ENCODE measurements around the gene SLC15A3. TPM values are rescaled to one million over a fixed set of nuclear protein-coding genes. Genes with fewer than 3 reads are reported as not detected.

SLC15A3 gene
- total and polyA plus RNA-seq, 2 experiments from 2014 or later: 14.2 to 15.8 TPM

DNA sequence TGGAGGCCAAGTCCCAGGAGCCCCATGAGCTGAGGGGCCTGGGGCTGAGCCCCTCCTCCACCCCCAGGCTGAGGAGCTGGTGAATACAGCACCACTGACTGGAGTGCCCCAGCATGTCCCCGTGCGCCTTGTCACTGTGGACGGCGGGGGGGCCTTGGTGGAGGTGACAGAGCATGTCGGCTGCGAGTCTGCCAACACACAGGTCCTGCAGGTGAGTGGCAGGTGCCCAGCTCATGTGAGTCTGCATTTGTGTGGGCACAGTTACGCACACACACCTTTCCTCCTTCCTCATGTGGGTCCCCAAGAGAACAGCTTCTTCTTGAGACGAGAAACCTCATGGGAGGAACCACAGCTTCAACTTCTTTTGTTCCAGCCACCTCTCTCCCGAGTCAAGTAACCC is 20.1 kb downstream of the SLC15A3 start (continued):
- TF ChIP-seq, protein P1, sequence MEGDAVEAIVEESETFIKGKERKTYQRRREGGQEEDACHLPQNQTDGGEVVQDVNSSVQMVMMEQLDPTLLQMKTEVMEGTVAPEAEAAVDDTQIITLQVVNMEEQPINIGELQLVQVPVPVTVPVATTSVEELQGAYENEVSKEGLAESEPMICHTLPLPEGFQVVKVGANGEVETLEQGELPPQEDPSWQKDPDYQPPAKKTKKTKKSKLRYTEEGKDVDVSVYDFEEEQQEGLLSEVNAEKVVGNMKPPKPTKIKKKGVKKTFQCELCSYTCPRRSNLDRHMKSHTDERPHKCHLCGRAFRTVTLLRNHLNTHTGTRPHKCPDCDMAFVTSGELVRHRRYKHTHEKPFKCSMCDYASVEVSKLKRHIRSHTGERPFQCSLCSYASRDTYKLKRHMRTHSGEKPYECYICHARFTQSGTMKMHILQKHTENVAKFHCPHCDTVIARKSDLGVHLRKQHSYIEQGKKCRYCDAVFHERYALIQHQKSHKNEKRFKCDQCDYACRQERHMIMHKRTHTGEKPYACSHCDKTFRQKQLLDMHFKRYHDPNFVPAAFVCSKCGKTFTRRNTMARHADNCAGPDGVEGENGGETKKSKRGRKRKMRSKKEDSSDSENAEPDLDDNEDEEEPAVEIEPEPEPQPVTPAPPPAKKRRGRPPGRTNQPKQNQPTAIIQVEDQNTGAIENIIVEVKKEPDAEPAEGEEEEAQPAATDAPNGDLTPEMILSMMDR (conservative IDR thresholded peaks at IDR 0.05; ENCODE audit: low read depth in 2 of 2): no peak
- TF ChIP-seq STAT1 (IDR thresholded peaks at IDR 0.05; ENCODE audit: unreplicated experiment) (no peak), ZNF114 (CRISPR knock-in tag; IDR thresholded peaks at IDR 0.05) (no peak), EZH2phosphoT487 (IDR thresholded peaks at IDR 0.05; ENCODE audit: unreplicated experiment) (no peak)
- TF ChIP-seq, protein P2, sequence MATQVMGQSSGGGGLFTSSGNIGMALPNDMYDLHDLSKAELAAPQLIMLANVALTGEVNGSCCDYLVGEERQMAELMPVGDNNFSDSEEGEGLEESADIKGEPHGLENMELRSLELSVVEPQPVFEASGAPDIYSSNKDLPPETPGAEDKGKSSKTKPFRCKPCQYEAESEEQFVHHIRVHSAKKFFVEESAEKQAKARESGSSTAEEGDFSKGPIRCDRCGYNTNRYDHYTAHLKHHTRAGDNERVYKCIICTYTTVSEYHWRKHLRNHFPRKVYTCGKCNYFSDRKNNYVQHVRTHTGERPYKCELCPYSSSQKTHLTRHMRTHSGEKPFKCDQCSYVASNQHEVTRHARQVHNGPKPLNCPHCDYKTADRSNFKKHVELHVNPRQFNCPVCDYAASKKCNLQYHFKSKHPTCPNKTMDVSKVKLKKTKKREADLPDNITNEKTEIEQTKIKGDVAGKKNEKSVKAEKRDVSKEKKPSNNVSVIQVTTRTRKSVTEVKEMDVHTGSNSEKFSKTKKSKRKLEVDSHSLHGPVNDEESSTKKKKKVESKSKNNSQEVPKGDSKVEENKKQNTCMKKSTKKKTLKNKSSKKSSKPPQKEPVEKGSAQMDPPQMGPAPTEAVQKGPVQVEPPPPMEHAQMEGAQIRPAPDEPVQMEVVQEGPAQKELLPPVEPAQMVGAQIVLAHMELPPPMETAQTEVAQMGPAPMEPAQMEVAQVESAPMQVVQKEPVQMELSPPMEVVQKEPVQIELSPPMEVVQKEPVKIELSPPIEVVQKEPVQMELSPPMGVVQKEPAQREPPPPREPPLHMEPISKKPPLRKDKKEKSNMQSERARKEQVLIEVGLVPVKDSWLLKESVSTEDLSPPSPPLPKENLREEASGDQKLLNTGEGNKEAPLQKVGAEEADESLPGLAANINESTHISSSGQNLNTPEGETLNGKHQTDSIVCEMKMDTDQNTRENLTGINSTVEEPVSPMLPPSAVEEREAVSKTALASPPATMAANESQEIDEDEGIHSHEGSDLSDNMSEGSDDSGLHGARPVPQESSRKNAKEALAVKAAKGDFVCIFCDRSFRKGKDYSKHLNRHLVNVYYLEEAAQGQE (IDR thresholded peaks at IDR 0.05; ENCODE audit: unreplicated experiment): no peak

DNA sequence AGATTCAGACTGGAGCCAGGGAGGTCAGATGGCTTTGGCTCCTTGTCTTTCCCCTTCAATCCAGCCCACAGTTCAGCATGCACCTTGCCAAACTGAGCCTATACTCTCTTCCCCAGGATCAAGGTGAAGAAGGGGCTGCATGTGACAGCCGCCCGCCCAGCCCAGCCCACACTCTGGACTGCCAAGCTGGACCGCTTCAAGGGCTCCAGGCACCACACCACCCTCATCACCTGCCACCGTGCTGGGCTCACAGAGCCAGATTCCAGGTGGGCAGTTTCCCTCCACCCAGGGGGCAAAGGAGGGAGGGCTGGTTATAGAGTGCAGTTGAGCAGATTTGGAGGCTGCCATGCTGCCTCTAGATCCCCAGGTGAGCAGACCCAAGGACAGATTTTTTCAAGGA is 21.6 kb downstream of the SLC15A3 start:
- H3K4me1 ChIP-seq (ENCODE audit: insufficient read depth): peaks cover 6% of the 10 kb centered on the region
- Mint-ChIP-seq H3K27me3 (ENCODE audit: insufficient read depth, low read depth, poor library complexity) (peaks cover 2% of the 10 kb centered on the region), H3K9me3 (no peaks in the 10 kb centered on the region), H3K4me1 (peaks cover 21% of the 10 kb centered on the region), H3K4me3 (no peak overlapping the region), H3K27ac (no peak overlapping the region), H3K36me3 (ENCODE audit: low read depth) (peaks cover 53% of the 10 kb centered on the region)
- H4K20me1 ChIP-seq (replicated peaks; ENCODE audit: insufficient read depth): peaks cover 11% of the 10 kb centered on the region; the same call in 1 of the 2 replicates
- DNase-seq (ENCODE audit: low spot score) (no peak), ATAC-seq (no peak)
- H3K4me3 ChIP-seq: no peak overlapping the region
- 0 out of 2 replicates have a peak, but pooled peaks cover 6% of the 10 kb centered on the region for H3K36me3 ChIP-seq (ENCODE audit: insufficient read depth)
- no peak for TF ChIP-seq POLR2AphosphoS5 (IDR thresholded peaks at IDR 0.05; ENCODE audit: low read depth)
- no peak for TF ChIP-seq EZH2phosphoT487 (IDR thresholded peaks at IDR 0.05; ENCODE audit: unreplicated experiment)
- TF ChIP-seq ZNF114 (CRISPR knock-in tag; IDR thresholded peaks at IDR 0.05): no peak
- no peak for TF ChIP-seq JUNB (IDR thresholded peaks at IDR 0.05; ENCODE audit: unreplicated experiment)
- H3K4me2 ChIP-seq: no peak overlapping the region
- H3K79me2 ChIP-seq (replicated peaks; ENCODE audit: insufficient read depth): no peaks in the 10 kb centered on the region
- no peaks in the 10 kb centered on the region for H3F3A ChIP-seq (replicated peaks; ENCODE audit: low read depth)
- no peak overlapping the region for H3K27ac ChIP-seq (ENCODE audit: low read depth)
- no peak overlapping the region for H2AFZ ChIP-seq
- peaks cover 4% of the 10 kb centered on the region; the same call in 1 of the 2 replicates for H3K27me3 ChIP-seq (ENCODE audit: insufficient read depth)
- H3K9me2 ChIP-seq (ENCODE audit: insufficient read depth): no peaks in the 10 kb centered on the region

DNA sequence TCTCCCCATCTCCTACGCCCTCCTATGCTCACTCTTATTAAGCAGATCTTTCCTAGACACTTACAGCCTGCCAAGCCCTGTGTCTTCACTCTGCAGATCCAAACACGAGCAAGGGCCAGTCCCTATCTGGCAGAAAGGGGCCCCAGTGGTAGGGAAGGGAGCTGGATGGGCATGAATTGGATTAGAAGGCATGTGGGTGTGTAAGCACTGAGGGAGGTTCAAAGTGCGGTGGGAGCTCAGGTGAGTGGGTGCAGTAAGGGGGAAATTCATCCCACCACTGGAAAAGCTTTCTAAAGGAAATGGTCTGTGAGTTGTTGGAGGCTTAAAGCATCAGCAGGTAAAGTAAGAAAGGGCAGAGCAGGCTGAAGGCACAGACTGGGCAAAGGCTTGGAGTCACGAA is 22.2 kb downstream of the SLC15A3 start:
- Histone ChIP-seq H2AFZ (no peak overlapping the region), H3F3A (replicated peaks; ENCODE audit: low read depth) (no peaks in the 10 kb centered on the region), H4K20me1 (replicated peaks; ENCODE audit: insufficient read depth) (peaks cover 11% of the 10 kb centered on the region; the same call in 1 of the 2 replicates), H3K79me2 (replicated peaks; ENCODE audit: insufficient read depth) (no peaks in the 10 kb centered on the region), H3K4me2 (no peak overlapping the region), H3K36me3 (ENCODE audit: insufficient read depth) (0 out of 2 replicates have a peak, but pooled peaks cover 6% of the 10 kb centered on the region), H3K9me2 (ENCODE audit: insufficient read depth) (no peaks in the 10 kb centered on the region), H3K4me1 (ENCODE audit: insufficient read depth) (peaks cover 6% of the 10 kb centered on the region), H3K27ac (ENCODE audit: low read depth) (no peak overlapping the region), H3K4me3 (no peak overlapping the region), H3K27me3 (ENCODE audit: insufficient read depth) (peaks cover 10% of the 10 kb centered on the region; the same call in 1 of the 2 replicates)
- H3K9me3 Mint-ChIP-seq: no peaks in the 10 kb centered on the region
- no peak overlapping the region for H3K4me3 Mint-ChIP-seq
- peaks cover 51% of the 10 kb centered on the region for H3K36me3 Mint-ChIP-seq (ENCODE audit: low read depth)
- peaks cover 25% of the 10 kb centered on the region for H3K4me1 Mint-ChIP-seq
- DNase-seq (ENCODE audit: low spot score) (no peak), ATAC-seq (no peak)
- peaks cover 6% of the 10 kb centered on the region for H3K27me3 Mint-ChIP-seq (ENCODE audit: insufficient read depth, low read depth, poor library complexity)
- no peak overlapping the region for H3K27ac Mint-ChIP-seq
- TF ChIP-seq NANOG (IDR thresholded peaks at IDR 0.05; ENCODE audit: borderline replicate concordance) (no peak), ZNF114 (CRISPR knock-in tag; IDR thresholded peaks at IDR 0.05) (no peak), CREB1 (CRISPR knock-in tag; IDR thresholded peaks at IDR 0.05; ENCODE audit: low read depth) (no peak), POLR2AphosphoS5 (IDR thresholded peaks at IDR 0.05; ENCODE audit: low read depth) (no peak), EZH2 (IDR thresholded peaks at IDR 0.05; ENCODE audit: low read depth, unreplicated experiment) (no peak), EZH2phosphoT487 (IDR thresholded peaks at IDR 0.05; ENCODE audit: unreplicated experiment) (no peak)
- TF ChIP-seq, protein P1 (conservative IDR thresholded peaks at IDR 0.05; ENCODE audit: low read depth in 2 of 2): no peak
- TF ChIP-seq, protein P3, sequence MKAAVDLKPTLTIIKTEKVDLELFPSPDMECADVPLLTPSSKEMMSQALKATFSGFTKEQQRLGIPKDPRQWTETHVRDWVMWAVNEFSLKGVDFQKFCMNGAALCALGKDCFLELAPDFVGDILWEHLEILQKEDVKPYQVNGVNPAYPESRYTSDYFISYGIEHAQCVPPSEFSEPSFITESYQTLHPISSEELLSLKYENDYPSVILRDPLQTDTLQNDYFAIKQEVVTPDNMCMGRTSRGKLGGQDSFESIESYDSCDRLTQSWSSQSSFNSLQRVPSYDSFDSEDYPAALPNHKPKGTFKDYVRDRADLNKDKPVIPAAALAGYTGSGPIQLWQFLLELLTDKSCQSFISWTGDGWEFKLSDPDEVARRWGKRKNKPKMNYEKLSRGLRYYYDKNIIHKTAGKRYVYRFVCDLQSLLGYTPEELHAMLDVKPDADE (IDR thresholded peaks at IDR 0.05): no peak
